ENCODE measurements around the gene BRS3. TPM values are rescaled to one million over a fixed set of nuclear protein-coding genes. Genes with fewer than 3 reads are reported as not detected.
A peak's percentile ranks its signal among the peaks of the same experiment; 100 is the strongest.

The BRS3 gene
- polyA plus RNA-seq, 2 of the 4 experiments (the other 2 are of a cell fraction), result not detected

- TF ChIP-seq MAFK (IDR thresholded peaks at IDR 0.05; ENCODE audit: partially characterized antibody) (peak; percentile 67), EHMT2 (IDR thresholded peaks at IDR 0.05; ENCODE audit: low read depth) (no peak), NFE2L2 (conservative IDR thresholded peaks at IDR 0.05; ENCODE audit: low read length) (peak; percentile 63)
- Histone ChIP-seq H3K9me3 (no peaks in the 10 kb centered on the region), H3K27ac (0 out of 6 replicates have a peak overlapping the region, but pooled peaks have one; percentile 25 to 45), H3K4me1 (peaks cover 6% of the 10 kb centered on the region; the same call in 1 of the 3 replicates), H3K4me2 (peak overlapping the region; percentile 24), H3K4me3 (no peak overlapping the region)
- ChIA-PET CTCF (no interaction called here), POLR2A (no interaction called here)
- ATAC-seq, result no peak
- WGBS (ENCODE audit: missing lambda C conversion rate), result 35% methylated on average over 8 of the region's 8 CpGs
- peak in 1 of 2 experiments; percentile 17 for DNase-seq (ENCODE audit: low read depth in 1 of 2, low spot score in 1 of 2)
- FAIRE-seq, result peak; percentile 88
Observed at GRCh38 chrX:136450050-136450830, 37.5 kb upstream of the BRS3 start.

- Histone ChIP-seq H3K9me3 (no peaks in the 10 kb centered on the region), H3K27ac (no peak overlapping the region), H3K4me2 (no peak overlapping the region), H3K4me3 (no peak overlapping the region), H3K4me1 (peaks cover 6% of the 10 kb centered on the region; the same call in 1 of the 3 replicates)
- no peak for TF ChIP-seq KDM5A (IDR thresholded peaks at IDR 0.05)
- no peak for TF ChIP-seq EHF (CRISPR knock-in tag; IDR thresholded peaks at IDR 0.05)
- no peak for TF ChIP-seq BHLHE40 (IDR thresholded peaks at IDR 0.05; ENCODE audit: low read depth, low read length)
- TF ChIP-seq HMGXB4 (CRISPR knock-in tag; IDR thresholded peaks at IDR 0.05; ENCODE audit: borderline replicate concordance), result no peak
- no peak for TF ChIP-seq CBX2 (IDR thresholded peaks at IDR 0.05; ENCODE audit: borderline replicate concordance, low read depth)
- TF ChIP-seq, protein P1, sequence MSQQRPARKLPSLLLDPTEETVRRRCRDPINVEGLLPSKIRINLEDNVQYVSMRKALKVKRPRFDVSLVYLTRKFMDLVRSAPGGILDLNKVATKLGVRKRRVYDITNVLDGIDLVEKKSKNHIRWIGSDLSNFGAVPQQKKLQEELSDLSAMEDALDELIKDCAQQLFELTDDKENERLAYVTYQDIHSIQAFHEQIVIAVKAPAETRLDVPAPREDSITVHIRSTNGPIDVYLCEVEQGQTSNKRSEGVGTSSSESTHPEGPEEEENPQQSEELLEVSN (IDR thresholded peaks at IDR 0.05; ENCODE audit: borderline replicate concordance, low read depth), result no peak
- TF ChIP-seq ESRRA (IDR thresholded peaks at IDR 0.05; ENCODE audit: borderline replicate concordance, low read length), result no peak
- TF ChIP-seq CHD2 (IDR thresholded peaks at IDR 0.05; ENCODE audit: low read length, partially characterized antibody), result no peak
- no peak for TF ChIP-seq NR3C1 (IDR thresholded peaks at IDR 0.05)
- no peak for TF ChIP-seq ZFP36 (IDR thresholded peaks at IDR 0.05; ENCODE audit: borderline replicate concordance, partially characterized antibody)
- no peak for TF ChIP-seq POLR2A (IDR thresholded peaks at IDR 0.05; ENCODE audit: low read length)
- no peak for TF ChIP-seq MAZ (IDR thresholded peaks at IDR 0.05; ENCODE audit: borderline replicate concordance, low read depth, low read length)
- TF ChIP-seq, protein P2, sequence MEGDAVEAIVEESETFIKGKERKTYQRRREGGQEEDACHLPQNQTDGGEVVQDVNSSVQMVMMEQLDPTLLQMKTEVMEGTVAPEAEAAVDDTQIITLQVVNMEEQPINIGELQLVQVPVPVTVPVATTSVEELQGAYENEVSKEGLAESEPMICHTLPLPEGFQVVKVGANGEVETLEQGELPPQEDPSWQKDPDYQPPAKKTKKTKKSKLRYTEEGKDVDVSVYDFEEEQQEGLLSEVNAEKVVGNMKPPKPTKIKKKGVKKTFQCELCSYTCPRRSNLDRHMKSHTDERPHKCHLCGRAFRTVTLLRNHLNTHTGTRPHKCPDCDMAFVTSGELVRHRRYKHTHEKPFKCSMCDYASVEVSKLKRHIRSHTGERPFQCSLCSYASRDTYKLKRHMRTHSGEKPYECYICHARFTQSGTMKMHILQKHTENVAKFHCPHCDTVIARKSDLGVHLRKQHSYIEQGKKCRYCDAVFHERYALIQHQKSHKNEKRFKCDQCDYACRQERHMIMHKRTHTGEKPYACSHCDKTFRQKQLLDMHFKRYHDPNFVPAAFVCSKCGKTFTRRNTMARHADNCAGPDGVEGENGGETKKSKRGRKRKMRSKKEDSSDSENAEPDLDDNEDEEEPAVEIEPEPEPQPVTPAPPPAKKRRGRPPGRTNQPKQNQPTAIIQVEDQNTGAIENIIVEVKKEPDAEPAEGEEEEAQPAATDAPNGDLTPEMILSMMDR (IDR thresholded peaks at IDR 0.05), result no peak
- no peak for TF ChIP-seq TP53 (CRISPR knock-in tag; IDR thresholded peaks at IDR 0.05)
- no peak for TF ChIP-seq MYC (IDR thresholded peaks at IDR 0.05; ENCODE audit: borderline replicate concordance, low read length)
- 76% methylated on average over 5 of the region's 5 CpGs for WGBS (ENCODE audit: missing lambda C conversion rate)
- ATAC-seq, result no peak
- DNase-seq (ENCODE audit: low read depth in 1 of 2, low spot score in 1 of 2), result no peak
- CTCF ChIA-PET, result no interaction called here
- POLR2A ChIA-PET, result no interaction called here
- peak; percentile 84 for FAIRE-seq
Observed at GRCh38 chrX:136452614-136453013, 35.1 kb upstream of the BRS3 start.

- ChIA-PET POLR2A (no interaction called here), CTCF (no interaction called here)
- Histone ChIP-seq H3K9me3 (no peaks in the 10 kb centered on the region), H3K27ac (no peak overlapping the region; a peak in 1 of 6 replicates), H3K4me1 (peaks cover 6% of the 10 kb centered on the region; the same call in 1 of the 3 replicates), H3K4me3 (no peak overlapping the region), H3K4me2 (no peak overlapping the region; the same call in 2 of the 3 replicates)
- ATAC-seq (no peak), DNase-seq (ENCODE audit: low read depth in 1 of 2, low spot score in 1 of 2) (no peak), FAIRE-seq (no peak)
- WGBS (ENCODE audit: missing lambda C conversion rate), result 30% methylated on average over 1 of the region's 1 CpG
- TF ChIP-seq CBX8 (IDR thresholded peaks at IDR 0.05) (no peak), CHD2 (IDR thresholded peaks at IDR 0.05; ENCODE audit: low read length, partially characterized antibody) (no peak), MYC (IDR thresholded peaks at IDR 0.05; ENCODE audit: borderline replicate concordance, low read length) (no peak), FOSL2 (IDR thresholded peaks at IDR 0.05) (no peak), FOSL2 (CRISPR knock-in tag; IDR thresholded peaks at IDR 0.05) (no peak), JUNB (IDR thresholded peaks at IDR 0.05) (no peak), ZSCAN20 (CRISPR knock-in tag; IDR thresholded peaks at IDR 0.05) (no peak), KDM1A (IDR thresholded peaks at IDR 0.05; ENCODE audit: low read depth) (no peak), EHMT2 (IDR thresholded peaks at IDR 0.05; ENCODE audit: low read depth) (no peak), RARB (CRISPR knock-in tag; IDR thresholded peaks at IDR 0.05) (no peak), EHF (CRISPR knock-in tag; IDR thresholded peaks at IDR 0.05) (no peak), HOXB13 (CRISPR knock-in tag; IDR thresholded peaks at IDR 0.05; ENCODE audit: low read depth) (no peak), NFE2L2 (conservative IDR thresholded peaks at IDR 0.05; ENCODE audit: low read length) (no peak), RNF2 (IDR thresholded peaks at IDR 0.05; ENCODE audit: borderline replicate concordance, low read depth) (no peak), ZC3H11A (IDR thresholded peaks at IDR 0.05) (no peak), POLR2AphosphoS2 (conservative IDR thresholded peaks at IDR 0.05; ENCODE audit: low read length) (no peak), ZFP36 (IDR thresholded peaks at IDR 0.05; ENCODE audit: borderline replicate concordance, partially characterized antibody) (no peak), FOXS1 (CRISPR knock-in tag; IDR thresholded peaks at IDR 0.05) (no peak)
- TF ChIP-seq, protein P1 (IDR thresholded peaks at IDR 0.05; ENCODE audit: borderline replicate concordance, low read depth), result no peak
Observed at GRCh38 chrX:136453114-136453513, 34.6 kb upstream of the BRS3 start.
